HCT116 (cell line): Measurements from ENCODE around the gene ZC3H13. TPM values are rescaled to one million over a fixed set of nuclear protein-coding genes. Genes with fewer than 3 reads are reported as not detected.

Source experiments
- ATAC-seq: fragments of 200-7000 bp; cut with Tn5 transposase; 2 replicates; pipeline ENCODE4 v1.9.1; 2020; ENCODE audit warnings: mild to moderate bottlenecking, moderate library complexity
- BruUV-seq: library from RNA; stranded (reverse); fragments of 400-500 nt; replicated peaks from 2 replicates; lab custom pipeline; 2021; lab: Mats Ljungman, UMichigan
- CTCF ChIA-PET: fragments of 300-600 bp; sonication (Branson Sonifier 250); formaldehyde crosslinking; loops from one replicate; lab custom pipeline; 2021; ENCODE audit warnings: antibody characterized with exemption; lab: Charles Lee
- POLR2A ChIA-PET: fragments of 300-600, 350-600 bp; sonication (Branson Sonifier 250); formaldehyde crosslinking; loops from one replicate; lab custom pipeline; 2021; ENCODE audit warnings: antibody characterized with exemption; lab: Charles Lee
- RAD21 ChIA-PET, 2 experiments: fragments of 300-600 bp; sonication (Branson Sonifier 250); formaldehyde crosslinking; loops; one replicate each; lab custom pipeline; 2023; ENCODE audit warnings: low total read pairs in 2 of 2; ENCODE audit not compliant: uncharacterized antibody in 2 of 2, unreplicated experiment in 2 of 2, low non-redundant PET in 1 of 2; lab: Charles Lee
- DNase-seq: peaks from one replicate; pipeline ENCODE4 v3.0.0-alpha.2; 2010; ENCODE audit warnings: low read depth, low spot score
- H2AFZ ChIP-seq: fragments of 200-600 bp; shearing (Covaris generic), sonication (generic); 2 replicates; pipeline ENCODE4 v1.6.1; 2017; ENCODE audit warnings: low read depth, mixed run types, mixed read lengths, antibody characterized with exemption, low read length; ENCODE audit not compliant: poor library complexity, severe bottlenecking
- H3K27ac ChIP-seq: 2 replicates; pipeline ENCODE4 v1.5.1; 2012; ENCODE audit warnings: low read depth, low read length
- H3K27me3 ChIP-seq: fragments of 200-600 bp; sonication (generic); 2 replicates; pipeline ENCODE4 v1.6.1; 2016; ENCODE audit warnings: mixed run types, low read length, mixed read lengths; ENCODE audit not compliant: insufficient read depth
- H3K36me3 ChIP-seq, 2 experiments: fragments of 200-500 bp in 1 of 2; fragments of 200-600 bp in 1 of 2; sonication (Bioruptor generic) in 1 of 2; sonication (generic) in 1 of 2; 2 replicates each; pipeline versions ENCODE4 v1.5.1 to v1.6.1; 2014 to 2016; ENCODE audit warnings: low read length in 2 of 2, inconsistent platforms in 1 of 2, mixed read lengths in 1 of 2, mixed run types in 1 of 2; ENCODE audit not compliant: insufficient read depth in 2 of 2, control insufficient read depth in 1 of 2
- H3K4me1 ChIP-seq, 2 experiments: fragments of 200-600 bp in 1 of 2; sonication (generic) in 1 of 2; 2 replicates each; pipeline versions ENCODE4 v1.5.1 to v1.6.1; 2012 to 2017; ENCODE audit warnings: low read length in 2 of 2, inconsistent platforms in 1 of 2, mild to moderate bottlenecking in 1 of 2, mixed read lengths in 1 of 2, mixed run types in 1 of 2, moderate library complexity in 1 of 2; ENCODE audit not compliant: insufficient read depth in 2 of 2, control insufficient read depth in 1 of 2
- H3K4me2 ChIP-seq: fragments of 200-600 bp; sonication (generic); 2 replicates; pipeline ENCODE4 v1.6.1; 2017; ENCODE audit warnings: mixed run types, low read length, mixed read lengths
- H3K4me3 ChIP-seq, 2 experiments: fragments of 200-600 bp in 1 of 2; sonication (generic) in 1 of 2; replicated peaks in 1 of 2; 2 replicates each; pipeline ENCODE4 v1.5.1; 2011 to 2016; ENCODE audit warnings: low read length in 2 of 2, control low read depth in 1 of 2, low read depth in 1 of 2, mild to moderate bottlenecking in 1 of 2, mixed read lengths in 1 of 2, mixed run types in 1 of 2
- H3K79me2 ChIP-seq: fragments of 200-600 bp; sonication (generic); 2 replicates; pipeline ENCODE4 v1.6.1; 2017; ENCODE audit warnings: mild to moderate bottlenecking, mixed run types, low read length, moderate library complexity, mixed read lengths; ENCODE audit not compliant: insufficient read depth
- H3K9ac ChIP-seq: fragments of 200-600 bp; sonication (generic); 2 replicates; pipeline ENCODE4 v1.6.1; 2016; ENCODE audit warnings: low read length, mixed read lengths
- H3K9me2 ChIP-seq: fragments of 200-600 bp; sonication (generic), shearing (Covaris generic); 2 replicates; pipeline ENCODE4 v1.6.1; 2017; ENCODE audit warnings: mixed run types, mild to moderate bottlenecking, moderate library complexity; ENCODE audit not compliant: insufficient read depth
- H3K9me3 ChIP-seq, 2 experiments: fragments of 200-500 bp in 1 of 2; fragments of 200-600 bp in 1 of 2; sonication (Bioruptor generic) in 1 of 2; sonication (generic) in 1 of 2; 2 replicates each; pipeline ENCODE4 v1.6.1; 2014 to 2017; ENCODE audit warnings: low read length in 2 of 2, mixed read lengths in 2 of 2, inconsistent platforms in 1 of 2, low read depth in 1 of 2, mild to moderate bottlenecking in 1 of 2, mixed run types in 1 of 2, moderate library complexity in 1 of 2; ENCODE audit not compliant: control insufficient read depth in 1 of 2, insufficient read depth in 1 of 2
- H4K20me1 ChIP-seq: fragments of 200-600 bp; sonication (generic), shearing (Covaris generic); 2 replicates; pipeline ENCODE4 v1.6.1; 2017; ENCODE audit warnings: mixed run types, mild to moderate bottlenecking, moderate library complexity; ENCODE audit not compliant: insufficient read depth
- ATF3 ChIP-seq: IDR thresholded peaks from 2 replicates; pipeline ENCODE4 v1.6.1; 2012
- CBX3 ChIP-seq: IDR thresholded peaks from 2 replicates; pipeline ENCODE4 v1.6.1; 2012; ENCODE audit warnings: low read depth
- EZH2 ChIP-seq: fragments of 200-600 bp; sonication (generic); IDR thresholded peaks from 2 replicates; pipeline ENCODE4 v1.6.1; 2017; ENCODE audit warnings: antibody characterized with exemption, mixed run types
- EZH2phosphoT487 ChIP-seq: fragments of 200-600 bp; IDR thresholded peaks from 2 replicates; pipeline ENCODE4 v1.6.1; 2018; ENCODE audit warnings: antibody characterized with exemption, borderline replicate concordance
- FOSL1 ChIP-seq: IDR thresholded peaks from 2 replicates; pipeline ENCODE4 v1.6.1; 2012; ENCODE audit warnings: low read depth
- JUND ChIP-seq: IDR thresholded peaks from 2 replicates; pipeline ENCODE4 v1.6.1; 2012
- POLR2A ChIP-seq: IDR thresholded peaks from 2 replicates; pipeline ENCODE4 v1.7.0; 2011; ENCODE audit warnings: borderline replicate concordance; ENCODE audit not compliant: insufficient read depth, insufficient read length; ENCODE audit errors: extremely low read depth
- REST ChIP-seq: IDR thresholded peaks from 2 replicates; pipeline ENCODE4 v1.6.1; 2012; ENCODE audit warnings: low read depth
- SP1 ChIP-seq: IDR thresholded peaks from 2 replicates; pipeline ENCODE4 v1.6.1; 2012; ENCODE audit warnings: low read depth
- TCF7L2 ChIP-seq: IDR thresholded peaks from 2 replicates; pipeline ENCODE4 v1.7.0; 2011; ENCODE audit warnings: borderline replicate concordance, inconsistent platforms; ENCODE audit not compliant: insufficient read depth, insufficient read length; ENCODE audit errors: extremely low read depth
- ZBTB33 ChIP-seq: IDR thresholded peaks from 2 replicates; pipeline ENCODE4 v1.6.1; 2011; ENCODE audit warnings: mild to moderate bottlenecking, low read length, moderate library complexity; ENCODE audit not compliant: insufficient replicate concordance; ENCODE audit errors: extremely low read depth
- ZFX ChIP-seq: fragments of 450-650 bp; IDR thresholded peaks from 2 replicates; pipeline ENCODE4 v1.6.1; 2017
- ZNF274 ChIP-seq: fragments of 200-500 bp; sonication (Bioruptor generic); IDR thresholded peaks from 2 replicates; pipeline ENCODE4 v1.6.1; 2014; ENCODE audit warnings: mild to moderate bottlenecking, low read depth, low read length, inconsistent platforms
- intact Hi-C: fragments of 100-400 bp; cut with micrococcal nuclease; formaldehyde crosslinking; loops from 2 replicates; pipeline ENCODE4 v1.10.0; 2022
- total RNA-seq: library from RNA; stranded (reverse); gene quantifications from one replicate; pipeline ENCODE4 v1.2.1, GENCODE V29; 2021; ENCODE audit not compliant: unreplicated experiment

Gene ZC3H13
- total RNA-seq, 1 experiment from 2014 or later: 37.9 TPM

GRCh38 chr13:45921162-45921736 is 131.3 kb downstream of the ZC3H13 start (continued):
- TF ChIP-seq REST (no peak), FOSL1 (no peak), ATF3 (no peak)

- no peaks in the 10 kb centered on the region for H3K9me3 ChIP-seq
- no peak overlapping the region for H3K4me3 ChIP-seq
- 0 out of 2 replicates have a peak, but pooled peaks cover 3% of the 10 kb centered on the region for H3K27me3 ChIP-seq
- no peak overlapping the region for H2AFZ ChIP-seq
- ATAC-seq (no peak), DNase-seq (no peak)
- no peaks in the 10 kb centered on the region for H4K20me1 ChIP-seq
- H3K4me1 ChIP-seq: no peaks in the 10 kb centered on the region
- H3K36me3 ChIP-seq: no peaks in the 10 kb centered on the region
- no TSS peak for BruUV-seq
- H3K9ac ChIP-seq: no peak overlapping the region
- intact Hi-C loops: no loop called here
- RAD21 ChIA-PET: no interaction called here
- CTCF ChIA-PET: no interaction called here
- no peak overlapping the region for H3K27ac ChIP-seq
- H3K4me2 ChIP-seq: no peak overlapping the region
- no peaks in the 10 kb centered on the region for H3K9me2 ChIP-seq
- no peaks in the 10 kb centered on the region for H3K79me2 ChIP-seq
- POLR2A ChIA-PET: no interaction called here
- no peak for TF ChIP-seq REST
- no peak for TF ChIP-seq CBX3
- no peak for TF ChIP-seq ZNF274
- no peak for TF ChIP-seq ZBTB33
- TF ChIP-seq ATF3: no peak
- no peak for TF ChIP-seq JUND
- no peak for TF ChIP-seq EZH2phosphoT487
- no peak for TF ChIP-seq EZH2
- TF ChIP-seq TCF7L2: no peak
- no peak for TF ChIP-seq POLR2A
- TF ChIP-seq ZFX: no peak
- no peak for TF ChIP-seq SP1
Measured at GRCh38 chr13:45918597-45918996, 133.9 kb downstream of the ZC3H13 start.
